HepG2 (cell line): ENCODE data around the gene PPP1CA. TPM values are rescaled to one million over a fixed set of nuclear protein-coding genes. Genes with fewer than 3 reads are reported as not detected.

Experiments used
- ARID2 ChIP-seq: sonication (generic); formaldehyde crosslinking; IDR thresholded peaks from 2 replicates; pipeline ENCODE4 v1.8.1; 2022; ENCODE audit warnings: mild to moderate bottlenecking, missing genetic modification reagents, borderline replicate concordance
- BRD4 ChIP-seq: sonication (generic); formaldehyde crosslinking; IDR thresholded peaks from 2 replicates; pipeline ENCODE4 v1.4.0; 2020; ENCODE audit warnings: missing genetic modification reagents
- CAMTA2 ChIP-seq: sonication (generic); formaldehyde crosslinking; IDR thresholded peaks from 2 replicates; pipeline ENCODE4 v1.4.0; 2020; ENCODE audit warnings: mild to moderate bottlenecking, missing genetic modification reagents, borderline replicate concordance
- CBX1 ChIP-seq: IDR thresholded peaks from one replicate; pipeline ENCODE4 v1.6.1; 2016; ENCODE audit warnings: antibody characterized with exemption, low read depth
- GTF3A ChIP-seq: sonication (generic); formaldehyde crosslinking; conservative IDR thresholded peaks from 2 replicates; pipeline ENCODE4 v1.4.0; 2020; ENCODE audit warnings: mild to moderate bottlenecking, missing genetic modification reagents
- HES4 ChIP-seq: sonication (generic); formaldehyde crosslinking; IDR thresholded peaks from 2 replicates; pipeline ENCODE4 v1.9.0; 2021; ENCODE audit warnings: mild to moderate bottlenecking, missing genetic modification reagents, borderline replicate concordance
- HHEX ChIP-seq: IDR thresholded peaks from 2 replicates; pipeline ENCODE4 v1.6.1; 2016; ENCODE audit warnings: control low read depth
- MED13 ChIP-seq: sonication (generic); formaldehyde crosslinking; IDR thresholded peaks from 2 replicates; pipeline ENCODE4 v1.5.0; 2020; ENCODE audit warnings: missing genetic modification reagents
- MYC ChIP-seq: sonication (generic); formaldehyde crosslinking; IDR thresholded peaks from 2 replicates; pipeline ENCODE4 v1.9.0; 2021; ENCODE audit warnings: missing genetic modification reagents, borderline replicate concordance
- NPAS2 ChIP-seq: sonication (generic); formaldehyde crosslinking; IDR thresholded peaks from 2 replicates; pipeline ENCODE4 v1.8.0; 2022; ENCODE audit warnings: mild to moderate bottlenecking, missing genetic modification reagents, borderline replicate concordance
- PBX3 ChIP-seq: sonication (generic); formaldehyde crosslinking; IDR thresholded peaks from 2 replicates; pipeline ENCODE4 v1.8.1; 2023; ENCODE audit warnings: missing genetic modification reagents, inconsistent platforms, borderline replicate concordance
- PLRG1 ChIP-seq: fragments of 450-650 bp; conservative IDR thresholded peaks from 2 replicates; pipeline ENCODE4 v1.6.1; 2016
- RAD51 ChIP-seq: fragments of 450-650 bp; IDR thresholded peaks from 2 replicates; pipeline ENCODE4 v1.6.1; 2016; ENCODE audit warnings: borderline replicate concordance
- RBFOX2 ChIP-seq: fragments of 200-400 bp; formaldehyde crosslinking; IDR thresholded peaks from 2 replicates; pipeline ENCODE4 v1.6.1; 2017; ENCODE audit warnings: low read depth, mild to moderate bottlenecking, low read length
- REXO4 ChIP-seq: sonication (generic); formaldehyde crosslinking; IDR thresholded peaks from 2 replicates; pipeline ENCODE4 v1.8.0; 2022; ENCODE audit warnings: missing genetic modification reagents, mild to moderate bottlenecking, borderline replicate concordance
- RORA ChIP-seq: sonication (generic); formaldehyde crosslinking; IDR thresholded peaks from 2 replicates; pipeline ENCODE4 v1.5.0; 2020; ENCODE audit warnings: mild to moderate bottlenecking, missing genetic modification reagents, moderate library complexity
- SOX6 ChIP-seq, 2 experiments: fragments of 450-650 bp in 1 of 2; sonication (generic) in 1 of 2; formaldehyde crosslinking in 1 of 2; IDR thresholded peaks; 2 replicates each; pipeline versions ENCODE4 v1.4.0 to v1.6.1; 2017 to 2020; ENCODE audit warnings: antibody characterized with exemption in 1 of 2, mild to moderate bottlenecking in 1 of 2, missing genetic modification reagents in 1 of 2
- SSRP1 ChIP-seq: IDR thresholded peaks from 2 replicates; pipeline ENCODE4 v1.6.1; 2016; ENCODE audit warnings: control low read depth
- TCF12 ChIP-seq, 2 experiments: fragments of 450-650 bp in 1 of 2; sonication (generic) in 1 of 2; formaldehyde crosslinking in 1 of 2; IDR thresholded peaks; 2 replicates each; pipeline versions ENCODE4 v1.6.1 to v1.8.0; 2017 to 2022; ENCODE audit warnings: antibody characterized with exemption in 1 of 2, mild to moderate bottlenecking in 1 of 2, missing genetic modification reagents in 1 of 2, moderate library complexity in 1 of 2
- ZBTB21 ChIP-seq: sonication (generic); formaldehyde crosslinking; IDR thresholded peaks from 2 replicates; pipeline ENCODE4 v1.4.0; 2020; ENCODE audit warnings: missing genetic modification reagents
- ZFP36L2 ChIP-seq: sonication (generic); formaldehyde crosslinking; IDR thresholded peaks from 2 replicates; pipeline ENCODE4 v1.4.0; 2020; ENCODE audit warnings: missing genetic modification reagents
- ZFY ChIP-seq: sonication (generic); formaldehyde crosslinking; IDR thresholded peaks from 2 replicates; pipeline ENCODE4 v1.4.0; 2020; ENCODE audit warnings: missing genetic modification reagents
- ZNF17 ChIP-seq: sonication (generic); formaldehyde crosslinking; IDR thresholded peaks from 2 replicates; pipeline ENCODE4 v1.5.0; 2020; ENCODE audit warnings: mild to moderate bottlenecking, missing genetic modification reagents
- polyA plus RNA-seq, 8 experiments: library from polyadenylated mRNA; depleted of rRNA in 3 of 8; stranded (reverse) in 7 of 8; unstranded in 1 of 8; fragments of >200 nt; fragmentation: Illumina TruSeq in 4 of 8; extraction: Trizol in 4 of 8; gene quantifications; 2 replicates each; pipeline versions ENCODE4 v1.2.1 to v1.2.3, GENCODE V29; 2011 to 2016; ENCODE audit warnings: low read depth in 4 of 8, missing spikeins in 1 of 8, mixed read lengths in 1 of 8; ENCODE audit not compliant: insufficient read depth in 1 of 8
- total RNA-seq, 5 experiments: library from RNA; depleted of rRNA; stranded (reverse); fragments of >200 nt; fragmentation: Illumina TruSeq; extraction: Trizol; gene quantifications; 2 replicates each; pipeline ENCODE4 v1.2.3, GENCODE V29; 2016; ENCODE audit warnings: low read depth in 1 of 5
- TF ChIP-seq, protein P1 (sequence below): sonication (generic); formaldehyde crosslinking; IDR thresholded peaks from 2 replicates; pipeline ENCODE4 v1.8.1; 2023; ENCODE audit warnings: mild to moderate bottlenecking, missing genetic modification reagents
- TF ChIP-seq, protein P2 (sequence below): sonication (generic); formaldehyde crosslinking; IDR thresholded peaks from 2 replicates; pipeline ENCODE4 v1.5.1; 2020; ENCODE audit warnings: mild to moderate bottlenecking, moderate library complexity, missing genetic modification reagents
- TF ChIP-seq, protein P3 (sequence below): sonication (generic); formaldehyde crosslinking; IDR thresholded peaks from 2 replicates; pipeline ENCODE4 v1.9.0; 2021; ENCODE audit warnings: missing genetic modification reagents, mild to moderate bottlenecking, borderline replicate concordance

Gene PPP1CA
- total and polyA plus RNA-seq, 2 of the 13 experiments (the other 11 are each of a cell fraction or from before 2014, with no cell fraction given), result 149 to 170 TPM

GRCh38 chr11:67353317-67354074 is 48.2 kb downstream of the PPP1CA start, which contains the start of gene POLD4 (continued):
- TF ChIP-seq, protein P1, sequence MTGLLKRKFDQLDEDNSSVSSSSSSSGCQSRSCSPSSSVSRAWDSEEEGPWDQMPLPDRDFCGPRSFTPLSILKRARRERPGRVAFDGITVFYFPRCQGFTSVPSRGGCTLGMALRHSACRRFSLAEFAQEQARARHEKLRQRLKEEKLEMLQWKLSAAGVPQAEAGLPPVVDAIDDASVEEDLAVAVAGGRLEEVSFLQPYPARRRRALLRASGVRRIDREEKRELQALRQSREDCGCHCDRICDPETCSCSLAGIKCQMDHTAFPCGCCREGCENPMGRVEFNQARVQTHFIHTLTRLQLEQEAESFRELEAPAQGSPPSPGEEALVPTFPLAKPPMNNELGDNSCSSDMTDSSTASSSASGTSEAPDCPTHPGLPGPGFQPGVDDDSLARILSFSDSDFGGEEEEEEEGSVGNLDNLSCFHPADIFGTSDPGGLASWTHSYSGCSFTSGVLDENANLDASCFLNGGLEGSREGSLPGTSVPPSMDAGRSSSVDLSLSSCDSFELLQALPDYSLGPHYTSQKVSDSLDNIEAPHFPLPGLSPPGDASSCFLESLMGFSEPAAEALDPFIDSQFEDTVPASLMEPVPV, result no peak
- TF ChIP-seq MED13 (no peak), CAMTA2 (no peak), ZNF17 (CRISPR knock-in tag) (no peak), RAD51 (no peak), HHEX (CRISPR knock-in tag) (no peak), GTF3A (no peak), ZFP36L2 (CRISPR knock-in tag) (no peak), SSRP1 (CRISPR knock-in tag) (no peak), HES4 (no peak), CBX1 (no peak), ZFY (CRISPR knock-in tag) (peak; percentile 61), PLRG1 (no peak), RBFOX2 (peak; percentile 86), PBX3 (CRISPR knock-in tag) (no peak), MYC (0 out of 2 replicates have a peak, but pooled peaks have one; percentile 49), REXO4 (CRISPR knock-in tag) (0 out of 2 replicates have a peak, but pooled peaks have one; percentile 4), BRD4 (0 out of 2 replicates have a peak, but pooled peaks have one; percentile 45), ZBTB21 (CRISPR knock-in tag) (no peak), TCF12 (IDR thresholded peaks at IDR 0.05) (no peak), TCF12 (CRISPR knock-in tag; IDR thresholded peaks at IDR 0.05) (peak; percentile 65; the same call in 1 of the 2 replicates), SOX6 (IDR thresholded peaks at IDR 0.05) (no peak), SOX6 (CRISPR knock-in tag; IDR thresholded peaks at IDR 0.05) (peak; percentile 44; the same call in 1 of the 2 replicates), ARID2 (CRISPR knock-in tag) (no peak), RORA (CRISPR knock-in tag) (no peak), NPAS2 (CRISPR knock-in tag) (no peak)
- TF ChIP-seq, protein P2, sequence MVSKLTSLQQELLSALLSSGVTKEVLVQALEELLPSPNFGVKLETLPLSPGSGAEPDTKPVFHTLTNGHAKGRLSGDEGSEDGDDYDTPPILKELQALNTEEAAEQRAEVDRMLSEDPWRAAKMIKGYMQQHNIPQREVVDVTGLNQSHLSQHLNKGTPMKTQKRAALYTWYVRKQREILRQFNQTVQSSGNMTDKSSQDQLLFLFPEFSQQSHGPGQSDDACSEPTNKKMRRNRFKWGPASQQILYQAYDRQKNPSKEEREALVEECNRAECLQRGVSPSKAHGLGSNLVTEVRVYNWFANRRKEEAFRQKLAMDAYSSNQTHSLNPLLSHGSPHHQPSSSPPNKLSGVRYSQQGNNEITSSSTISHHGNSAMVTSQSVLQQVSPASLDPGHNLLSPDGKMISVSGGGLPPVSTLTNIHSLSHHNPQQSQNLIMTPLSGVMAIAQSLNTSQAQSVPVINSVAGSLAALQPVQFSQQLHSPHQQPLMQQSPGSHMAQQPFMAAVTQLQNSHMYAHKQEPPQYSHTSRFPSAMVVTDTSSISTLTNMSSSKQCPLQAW (CRISPR knock-in tag), result peak; percentile 84
- TF ChIP-seq, protein P3, sequence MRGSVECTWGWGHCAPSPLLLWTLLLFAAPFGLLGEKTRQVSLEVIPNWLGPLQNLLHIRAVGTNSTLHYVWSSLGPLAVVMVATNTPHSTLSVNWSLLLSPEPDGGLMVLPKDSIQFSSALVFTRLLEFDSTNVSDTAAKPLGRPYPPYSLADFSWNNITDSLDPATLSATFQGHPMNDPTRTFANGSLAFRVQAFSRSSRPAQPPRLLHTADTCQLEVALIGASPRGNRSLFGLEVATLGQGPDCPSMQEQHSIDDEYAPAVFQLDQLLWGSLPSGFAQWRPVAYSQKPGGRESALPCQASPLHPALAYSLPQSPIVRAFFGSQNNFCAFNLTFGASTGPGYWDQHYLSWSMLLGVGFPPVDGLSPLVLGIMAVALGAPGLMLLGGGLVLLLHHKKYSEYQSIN (CRISPR knock-in tag), result no peak
